SK-N-SH treated with all-trans-retinoic acid at 6 μM for 48 hours (cell line): ENCODE measurements around the gene SEMA5B.

Experiments
- ATAC-seq: fragments of 200-7000 bp; cut with Tn5 transposase; 3 replicates; pipeline ENCODE4 v1.9.1; 2020; ENCODE audit warnings: mild to moderate bottlenecking, moderate library complexity
- ARNTL ChIP-seq: fragments of 450-650 bp; formaldehyde crosslinking; IDR thresholded peaks from 2 replicates; pipeline ENCODE4 v1.5.0; 2020; ENCODE audit warnings: low read depth, mild to moderate bottlenecking, moderate library complexity, borderline replicate concordance
- CSDC2 ChIP-seq: fragments of 250-450 bp; sonication (Bioruptor Pico); IDR thresholded peaks from 2 replicates; pipeline ENCODE4 v1.5.0; 2020; ENCODE audit warnings: mild to moderate bottlenecking, moderate library complexity
- CSRNP3 ChIP-seq: fragments of 250-450 bp; sonication (Bioruptor Pico); IDR thresholded peaks from 2 replicates; pipeline ENCODE4 v1.5.1; 2021; ENCODE audit warnings: mild to moderate bottlenecking, moderate library complexity
- ESRRG ChIP-seq: fragments of 250-450 bp; sonication (Bioruptor Pico); IDR thresholded peaks from 2 replicates; pipeline ENCODE4 v1.6.1; 2021; ENCODE audit warnings: mild to moderate bottlenecking
- GLIS3 ChIP-seq: fragments of 250-450 bp; sonication (Bioruptor Pico); IDR thresholded peaks from 2 replicates; pipeline ENCODE4 v1.5.0; 2020; ENCODE audit warnings: mild to moderate bottlenecking, moderate library complexity
- ISL1 ChIP-seq: fragments of 250-450 bp; sonication (Bioruptor Pico); IDR thresholded peaks from 2 replicates; pipeline ENCODE4 v2.1.2; 2022; ENCODE audit warnings: mild to moderate bottlenecking, moderate library complexity
- PATZ1 ChIP-seq: fragments of 250-450 bp; sonication (Bioruptor Pico); IDR thresholded peaks from 2 replicates; pipeline ENCODE4 v1.8.0; 2020; ENCODE audit warnings: mild to moderate bottlenecking, moderate library complexity, borderline replicate concordance
- POU6F1 ChIP-seq: fragments of 250-450 bp; sonication (Bioruptor Pico); IDR thresholded peaks from 2 replicates; pipeline ENCODE4 v1.8.0; 2021; ENCODE audit warnings: low read depth, mild to moderate bottlenecking, moderate library complexity, borderline replicate concordance
- RARB ChIP-seq: fragments of 250-450 bp; sonication (Bioruptor Pico); IDR thresholded peaks from 2 replicates; pipeline ENCODE4 v1.8.0; 2021; ENCODE audit warnings: mild to moderate bottlenecking, moderate library complexity
- SNAI2 ChIP-seq: fragments of 250-450 bp; sonication (Bioruptor Pico); IDR thresholded peaks from 2 replicates; pipeline ENCODE4 v1.5.0; 2020; ENCODE audit warnings: mild to moderate bottlenecking, moderate library complexity
- TCF4 ChIP-seq: fragments of 250-450 bp; sonication (Bioruptor Pico); IDR thresholded peaks from 2 replicates; pipeline ENCODE4 v1.8.0; 2021; ENCODE audit warnings: mild to moderate bottlenecking, moderate library complexity, borderline replicate concordance
- TOX ChIP-seq: fragments of 250-450 bp; sonication (Bioruptor Pico); IDR thresholded peaks from 2 replicates; pipeline ENCODE4 v1.8.0; 2021; ENCODE audit warnings: mild to moderate bottlenecking, moderate library complexity, borderline replicate concordance
- TSHZ2 ChIP-seq: fragments of 250-450 bp; sonication (Bioruptor Pico); IDR thresholded peaks from 2 replicates; pipeline ENCODE4 v1.5.0; 2020; ENCODE audit warnings: mild to moderate bottlenecking, moderate library complexity
- ZC3H10 ChIP-seq: fragments of 250-450 bp; sonication (Bioruptor Pico); IDR thresholded peaks from 2 replicates; pipeline ENCODE4 v1.5.1; 2021; ENCODE audit warnings: mild to moderate bottlenecking, moderate library complexity
- ZFP3 ChIP-seq: fragments of 250-450 bp; sonication (Bioruptor Pico); IDR thresholded peaks from 2 replicates; pipeline ENCODE4 v1.5.0; 2020; ENCODE audit warnings: mild to moderate bottlenecking, moderate library complexity
- ZFP30 ChIP-seq: fragments of 450-650 bp; formaldehyde crosslinking; IDR thresholded peaks from 2 replicates; pipeline ENCODE4 v1.5.0; 2022; ENCODE audit warnings: mild to moderate bottlenecking, moderate library complexity
- ZNF565 ChIP-seq: fragments of 450-650 bp; formaldehyde crosslinking; conservative IDR thresholded peaks from 2 replicates; pipeline ENCODE4 v1.5.0; 2020; ENCODE audit warnings: low read depth, mild to moderate bottlenecking, moderate library complexity
- ZNF70 ChIP-seq: fragments of 450-650 bp; formaldehyde crosslinking; IDR thresholded peaks from 2 replicates; pipeline ENCODE4 v1.5.0; 2020; ENCODE audit warnings: mild to moderate bottlenecking, moderate library complexity
- TF ChIP-seq, protein P1 (sequence below): fragments of 250-450 bp; sonication (Bioruptor Pico); IDR thresholded peaks from 2 replicates; pipeline ENCODE4 v1.5.1; 2020; ENCODE audit warnings: low read depth, mild to moderate bottlenecking, moderate library complexity

The SEMA5B gene

DNA sequence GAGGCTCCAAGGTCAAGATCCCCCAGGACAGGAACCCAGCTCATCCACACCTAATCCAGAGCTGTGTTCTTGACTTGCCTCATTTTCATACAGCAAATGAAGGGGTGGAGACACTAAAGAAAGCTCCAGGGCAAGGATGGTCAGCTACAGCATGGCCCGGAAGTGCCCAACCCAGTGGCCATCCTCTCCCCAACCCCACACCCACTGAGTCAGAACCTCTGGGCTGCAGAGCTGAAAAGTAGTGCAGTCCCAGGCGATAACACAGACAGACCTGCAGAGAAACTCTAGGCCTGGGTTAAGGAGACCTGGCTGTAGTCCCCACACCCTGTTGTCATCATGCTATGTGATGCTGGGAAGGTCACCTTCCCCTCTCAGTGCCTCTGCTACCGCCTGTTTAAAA lies 85.3 kb downstream of the SEMA5B start:
- TF ChIP-seq ESRRG (CRISPR knock-in tag) (no peak), ARNTL (CRISPR knock-in tag) (no peak), CSDC2 (no peak), TSHZ2 (CRISPR knock-in tag) (no peak), ZNF565 (no peak), CSRNP3 (CRISPR knock-in tag) (no peak), RARB (CRISPR knock-in tag) (no peak), POU6F1 (CRISPR knock-in tag) (no peak), ZC3H10 (CRISPR knock-in tag) (no peak), TOX (CRISPR knock-in tag) (no peak), PATZ1 (CRISPR knock-in tag) (no peak), ZNF70 (CRISPR knock-in tag) (no peak), ZFP3 (CRISPR knock-in tag) (no peak), TCF4 (CRISPR knock-in tag) (no peak), SNAI2 (no peak), ISL1 (CRISPR knock-in tag) (no peak), ZFP30 (CRISPR knock-in tag) (no peak)
- TF ChIP-seq, protein P1, sequence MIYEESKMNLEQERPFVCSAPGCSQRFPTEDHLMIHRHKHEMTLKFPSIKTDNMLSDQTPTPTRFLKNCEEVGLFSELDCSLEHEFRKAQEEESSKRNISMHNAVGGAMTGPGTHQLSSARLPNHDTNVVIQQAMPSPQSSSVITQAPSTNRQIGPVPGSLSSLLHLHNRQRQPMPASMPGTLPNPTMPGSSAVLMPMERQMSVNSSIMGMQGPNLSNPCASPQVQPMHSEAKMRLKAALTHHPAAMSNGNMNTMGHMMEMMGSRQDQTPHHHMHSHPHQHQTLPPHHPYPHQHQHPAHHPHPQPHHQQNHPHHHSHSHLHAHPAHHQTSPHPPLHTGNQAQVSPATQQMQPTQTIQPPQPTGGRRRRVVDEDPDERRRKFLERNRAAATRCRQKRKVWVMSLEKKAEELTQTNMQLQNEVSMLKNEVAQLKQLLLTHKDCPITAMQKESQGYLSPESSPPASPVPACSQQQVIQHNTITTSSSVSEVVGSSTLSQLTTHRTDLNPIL (CRISPR knock-in tag): no peak
- ATAC-seq: no peak

GRCh38 chr3:122941228-122942206 lies 86.0 kb downstream of the SEMA5B start:
- peak; percentile 38; the same call in 2 of the 3 replicates for ATAC-seq
- TF ChIP-seq ISL1 (CRISPR knock-in tag) (no peak), ZNF565 (no peak)

DNA sequence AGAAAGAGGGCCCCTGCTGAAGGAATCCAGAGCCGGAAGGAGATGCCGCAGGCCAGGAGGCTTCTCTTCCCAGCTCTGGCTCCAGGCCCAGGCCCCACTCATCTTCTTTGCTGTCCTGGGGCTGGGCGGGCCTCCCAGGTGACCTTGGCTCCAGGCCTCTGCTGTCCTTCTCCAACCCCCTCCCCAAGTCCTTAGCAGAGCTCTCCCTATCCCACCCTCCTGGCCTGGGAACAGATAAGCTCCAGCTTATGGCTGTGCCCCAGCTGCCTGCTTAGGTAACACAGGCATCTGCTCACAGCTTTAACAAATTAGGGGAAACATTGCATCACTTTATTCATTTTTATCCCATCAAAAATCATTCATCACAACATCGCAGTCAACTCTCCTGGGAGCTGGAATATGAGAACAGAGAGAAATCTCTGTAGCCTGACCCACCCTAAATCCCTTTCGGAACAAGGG lies 86.9 kb downstream of the SEMA5B start:
- no peak for ATAC-seq
- TF ChIP-seq CSRNP3 (CRISPR knock-in tag) (no peak), TCF4 (CRISPR knock-in tag) (peak; percentile 53; the same call in 1 of the 2 replicates), TSHZ2 (CRISPR knock-in tag) (no peak), TOX (CRISPR knock-in tag) (no peak), GLIS3 (CRISPR knock-in tag) (no peak), ZFP30 (CRISPR knock-in tag) (no peak), PATZ1 (CRISPR knock-in tag) (no peak)
